Neural cell (in vitro differentiated cells): ENCODE results near the gene FN3K. TPM values are rescaled to one million over a fixed set of nuclear protein-coding genes. Genes with fewer than 3 reads are reported as not detected.

ENCODE experiments used
- H2AFZ ChIP-seq: fragments of 200-600, 300-800 bp; sonication (generic), shearing (Covaris generic); 2 replicates; pipeline ENCODE4 v1.6.0; 2014; ENCODE audit warnings: low read depth, mild to moderate bottlenecking, antibody characterized with exemption, low read length, moderate library complexity
- H3F3A ChIP-seq: fragments of 200-600 bp; shearing (Covaris generic); 2 replicates; pipeline ENCODE4 v1.6.1; 2016; ENCODE audit warnings: mild to moderate bottlenecking, moderate library complexity, mixed read lengths, antibody characterized with exemption, low read length; ENCODE audit not compliant: insufficient read depth, poor library complexity, severe bottlenecking
- H3K27ac ChIP-seq: fragments of 200-600, 300-800 bp; sonication (generic), shearing (Covaris generic); 2 replicates; pipeline ENCODE4 v1.5.1; 2014; ENCODE audit warnings: mild to moderate bottlenecking, low read length, moderate library complexity
- H3K27me3 ChIP-seq: fragments of 300-800, 200-600 bp; sonication (generic), shearing (Covaris generic); 2 replicates; pipeline ENCODE4 v1.6.0; 2014; ENCODE audit warnings: mild to moderate bottlenecking, low read depth, low read length, moderate library complexity; ENCODE audit not compliant: insufficient read depth
- H3K36me3 ChIP-seq: fragments of 300-800, 200-600 bp; sonication (generic), shearing (Covaris generic); 2 replicates; pipeline ENCODE4 v1.5.1; 2014; ENCODE audit warnings: mild to moderate bottlenecking, antibody characterized with exemption, low read length, moderate library complexity; ENCODE audit not compliant: insufficient read depth
- H3K4me2 ChIP-seq: fragments of 300-800, 200-600 bp; sonication (generic), shearing (Covaris generic); 2 replicates; pipeline ENCODE4 v1.6.0; 2014; ENCODE audit warnings: mild to moderate bottlenecking, low read length
- H3K4me3 ChIP-seq: fragments of 300-800, 200-600 bp; sonication (generic), shearing (Covaris generic); 2 replicates; pipeline ENCODE4 v1.5.1; 2014; ENCODE audit warnings: mild to moderate bottlenecking, low read length, moderate library complexity
- H3K79me2 ChIP-seq: fragments of 200-600 bp; shearing (Covaris generic); replicated peaks from 2 replicates; pipeline ENCODE4 v1.6.0; 2014; ENCODE audit warnings: mild to moderate bottlenecking, low read length, moderate library complexity; ENCODE audit not compliant: insufficient read depth
- H3K9ac ChIP-seq: fragments of 300-800, 200-600 bp; sonication (generic), shearing (Covaris generic); 2 replicates; pipeline ENCODE4 v1.6.1; 2016; ENCODE audit warnings: mild to moderate bottlenecking, low read length, mixed read lengths
- H3K9me2 ChIP-seq: fragments of 200-600 bp; shearing (Covaris generic); 2 replicates; pipeline ENCODE4 v1.6.1; 2016; ENCODE audit warnings: mild to moderate bottlenecking, low read length, mixed read lengths; ENCODE audit not compliant: insufficient read depth
- H3K9me3 ChIP-seq: fragments of 200-600, 300-800 bp; sonication (generic), shearing (Covaris generic); 2 replicates; pipeline ENCODE4 v1.6.1; 2016; ENCODE audit warnings: mild to moderate bottlenecking, mixed run types, low read length, moderate library complexity, mixed read lengths
- H4K20me1 ChIP-seq: fragments of 200-600 bp; shearing (Covaris generic); 2 replicates; pipeline ENCODE4 v1.6.1; 2016; ENCODE audit warnings: mild to moderate bottlenecking, mixed run types; ENCODE audit not compliant: insufficient read depth
- CTCF ChIP-seq: fragments of 450-650 bp; IDR thresholded peaks from 2 replicates; pipeline ENCODE4 v1.5.1; 2014; ENCODE audit warnings: antibody characterized with exemption, mild to moderate bottlenecking, moderate library complexity; ENCODE audit not compliant: poor library complexity, severe bottlenecking
- EP300 ChIP-seq: fragments of 450-650 bp; conservative IDR thresholded peaks from 2 replicates; pipeline ENCODE4 v1.6.1; 2014; ENCODE audit warnings: antibody characterized with exemption, mild to moderate bottlenecking, moderate library complexity; ENCODE audit not compliant: poor library complexity, severe bottlenecking
- EZH2 ChIP-seq: fragments of 200-600, 300-800 bp; shearing (Covaris generic), sonication (generic); IDR thresholded peaks from 2 replicates; pipeline ENCODE4 v1.6.1; 2014; ENCODE audit warnings: antibody characterized with exemption, low read length, borderline replicate concordance, mild to moderate bottlenecking; ENCODE audit not compliant: insufficient read depth, poor library complexity, severe bottlenecking
- MXI1 ChIP-seq: fragments of 450-650 bp; conservative IDR thresholded peaks from 2 replicates; pipeline ENCODE4 v1.6.1; 2014; ENCODE audit warnings: antibody characterized with exemption, mild to moderate bottlenecking; ENCODE audit not compliant: poor library complexity, severe bottlenecking
- POLR2AphosphoS5 ChIP-seq: IDR thresholded peaks from 2 replicates; pipeline ENCODE4 v1.6.1; 2012
- RAD21 ChIP-seq: fragments of 450-650 bp; conservative IDR thresholded peaks from 2 replicates; pipeline ENCODE4 v1.6.1; 2014; ENCODE audit warnings: antibody characterized with exemption, mild to moderate bottlenecking, moderate library complexity
- REST ChIP-seq: IDR thresholded peaks from 2 replicates; pipeline ENCODE4 v1.6.1; 2012; ENCODE audit warnings: borderline replicate concordance
- SMC3 ChIP-seq: fragments of 450-650 bp; conservative IDR thresholded peaks from 2 replicates; pipeline ENCODE4 v1.6.1; 2014; ENCODE audit warnings: antibody characterized with exemption, mild to moderate bottlenecking, moderate library complexity; ENCODE audit not compliant: poor library complexity
- TAF1 ChIP-seq: IDR thresholded peaks from 2 replicates; pipeline ENCODE4 v1.6.1; 2012; ENCODE audit warnings: low read depth
- polyA plus RNA-seq: library from polyadenylated mRNA; depleted of rRNA; stranded (reverse); fragments of >200 nt; gene quantifications from 2 replicates; pipeline ENCODE4 v1.2.3, GENCODE V29; 2014

FN3K gene
- polyA plus RNA-seq, 1 donor from 2014 or later, result 6.0 TPM

DNA sequence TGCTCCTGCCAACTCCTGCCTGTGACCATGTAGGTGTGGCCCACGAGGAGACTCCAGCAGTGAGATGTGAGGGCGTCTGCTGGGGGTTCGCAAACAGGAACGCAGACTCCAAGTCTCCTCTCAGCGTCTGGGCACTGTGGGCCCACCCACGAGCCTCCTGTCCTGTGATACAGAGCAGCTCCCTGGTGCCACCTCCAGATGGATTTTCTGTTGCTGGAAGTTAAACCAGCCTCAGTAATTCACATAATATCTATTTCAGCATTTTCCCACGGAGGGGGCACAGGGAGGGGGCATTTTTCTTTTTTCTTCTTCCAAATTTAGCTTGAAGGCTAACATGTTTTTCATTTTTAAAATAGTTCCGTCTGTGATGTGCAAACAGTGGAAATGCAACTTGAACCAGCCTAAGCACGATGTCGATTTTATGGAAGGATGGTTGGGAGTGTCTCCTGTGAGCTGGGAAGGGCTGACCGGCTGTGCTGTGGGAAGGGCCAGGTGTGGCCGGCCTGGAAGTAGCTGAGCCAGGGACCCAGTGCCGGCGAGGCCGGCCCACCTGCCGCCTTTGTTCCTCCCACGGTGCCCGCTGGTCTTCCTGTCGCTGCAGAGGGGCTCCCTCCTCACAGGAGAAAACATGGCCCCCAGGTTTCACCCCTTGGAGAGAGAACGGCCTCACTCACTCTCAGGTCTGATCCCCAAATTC lies 33.0 kb upstream of the FN3K start:
- Histone ChIP-seq H3F3A (no peaks in the 10 kb centered on the region), H3K9me3 (no peaks in the 10 kb centered on the region), H3K36me3 (no peaks in the 10 kb centered on the region), H3K9me2 (no peaks in the 10 kb centered on the region), H4K20me1 (no peaks in the 10 kb centered on the region), H3K27me3 (peaks cover 4% of the 10 kb centered on the region), H3K4me2 (no peak overlapping the region), H3K27ac (no peak overlapping the region), H3K79me2 (no peaks in the 10 kb centered on the region), H2AFZ (no peak overlapping the region), H3K4me3 (no peak overlapping the region), H3K9ac (no peak overlapping the region)
- no peak for TF ChIP-seq RAD21
- no peak for TF ChIP-seq MXI1
- no peak for TF ChIP-seq SMC3
- TF ChIP-seq EZH2, result no peak
- no peak for TF ChIP-seq POLR2AphosphoS5
- no peak for TF ChIP-seq EP300
- no peak for TF ChIP-seq TAF1
- TF ChIP-seq REST, result no peak
- TF ChIP-seq CTCF, result no peak

DNA sequence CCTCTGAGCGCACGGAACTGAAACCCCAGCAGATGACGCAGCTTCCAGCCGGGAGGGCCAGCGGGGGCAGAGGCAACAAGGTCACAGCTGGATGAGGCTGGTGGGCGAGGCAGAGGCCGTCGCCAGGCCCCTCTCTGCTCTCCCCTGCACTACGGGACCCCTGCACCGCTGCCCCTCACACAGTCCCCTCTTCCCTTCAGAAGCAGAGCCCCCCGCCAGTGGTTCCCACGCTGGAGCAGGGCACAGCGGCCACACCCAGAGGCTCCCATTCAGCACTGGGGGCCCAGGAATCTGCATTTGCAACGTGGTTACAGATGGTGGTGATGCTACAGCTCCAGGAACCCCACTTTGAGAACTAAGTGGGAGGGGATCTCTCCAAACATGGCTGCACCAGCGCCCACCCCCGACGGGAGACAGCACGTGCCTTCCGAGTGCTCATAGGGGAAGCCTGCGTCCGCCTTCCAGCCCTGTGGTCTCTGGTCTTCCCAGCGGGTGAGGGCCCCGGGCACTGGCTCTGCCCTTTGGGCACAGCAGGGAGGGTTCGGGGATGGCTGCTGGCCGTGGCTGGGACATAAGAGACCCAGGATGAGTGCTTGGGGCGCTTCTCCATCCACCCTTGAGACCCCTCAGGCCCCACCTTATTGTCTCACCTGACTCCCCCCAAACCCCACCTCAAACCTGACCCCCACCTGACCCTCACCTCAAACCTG lies 32.2 kb upstream of the FN3K start:
- no peaks in the 10 kb centered on the region for H4K20me1 ChIP-seq
- no peaks in the 10 kb centered on the region for H3K36me3 ChIP-seq
- no peaks in the 10 kb centered on the region for H3K9me2 ChIP-seq
- no peak overlapping the region for H2AFZ ChIP-seq
- H3K9me3 ChIP-seq, result no peaks in the 10 kb centered on the region
- no peaks in the 10 kb centered on the region for H3F3A ChIP-seq
- TF ChIP-seq EZH2, result no peak
- TF ChIP-seq POLR2AphosphoS5, result no peak
- TF ChIP-seq MXI1, result no peak
- TF ChIP-seq RAD21, result no peak
- TF ChIP-seq SMC3, result no peak
- H3K4me3 ChIP-seq, result no peak overlapping the region
- no peaks in the 10 kb centered on the region for H3K79me2 ChIP-seq
- H3K27ac ChIP-seq, result no peak overlapping the region
- H3K4me2 ChIP-seq, result no peak overlapping the region
- H3K9ac ChIP-seq, result no peak overlapping the region
- no peaks in the 10 kb centered on the region for H3K27me3 ChIP-seq
